ENCODE measurements around the gene ARG2.

ARG2 gene

GRCh38 chr14:67630186-67630585, 10.5 kb downstream of the ARG2 start:
- ChIA-PET POLR2A (ENCODE audit: low non-redundant PET) (no interaction called here), CTCF (interaction anchor here (1.9 kb wide), 1 partner anchor 11 kb away, joined by 6 read pairs; the partner anchor contains the start of gene ARG2)
- no peak for TF ChIP-seq CTCF (conservative IDR thresholded peaks at IDR 0.05; ENCODE audit: low read depth)
- no peak overlapping the region for H3K27ac ChIP-seq
- DNase-seq (ENCODE audit: low spot score), result no peak

- ChIA-PET POLR2A (ENCODE audit: low non-redundant PET) (no interaction called here), CTCF (interaction anchor here (1.9 kb wide), 1 partner anchor 12 kb away, joined by 6 read pairs; the partner anchor contains the start of gene ARG2)
- no peak overlapping the region for H3K27ac ChIP-seq
- no peak for DNase-seq (ENCODE audit: low spot score)
- no peak for TF ChIP-seq CTCF (conservative IDR thresholded peaks at IDR 0.05; ENCODE audit: low read depth)
These were observed 11.2 kb downstream of the ARG2 start for GRCh38 chr14:67630938-67631337.

- DNase-seq (ENCODE audit: low spot score), result no peak
- H3K27ac ChIP-seq, result no peak overlapping the region
- POLR2A ChIA-PET (ENCODE audit: low non-redundant PET), result no interaction called here
- no peak for TF ChIP-seq CTCF (conservative IDR thresholded peaks at IDR 0.05; ENCODE audit: low read depth)
- CTCF ChIA-PET, result no interaction called here
These were observed 13.9 kb downstream of the ARG2 start for GRCh38 chr14:67633451-67634147.

GRCh38 chr14:67636361-67636919, 16.7 kb downstream of the ARG2 start:
- no peak for TF ChIP-seq CTCF (conservative IDR thresholded peaks at IDR 0.05; ENCODE audit: low read depth)
- ChIA-PET CTCF (no interaction called here), POLR2A (ENCODE audit: low non-redundant PET) (no interaction called here)
- DNase-seq (ENCODE audit: low spot score), result no peak
- H3K27ac ChIP-seq, result no peak overlapping the region

- ChIA-PET CTCF (interaction anchor here (0.6 to 1.0 kb wide), 2 partner anchors 66 to 77 kb away, joined by 3 to 4 read pairs; no protein-coding TSS in a partner anchor), POLR2A (ENCODE audit: low non-redundant PET) (no interaction called here)
- no peak for TF ChIP-seq CTCF (conservative IDR thresholded peaks at IDR 0.05; ENCODE audit: low read depth)
- H3K27ac ChIP-seq, result no peak overlapping the region
- DNase-seq (ENCODE audit: low spot score), result no peak
These were observed 18.9 kb downstream of the ARG2 start for GRCh38 chr14:67638642-67639041.

GRCh38 chr14:67641480-67641879, 21.8 kb downstream of the ARG2 start:
- no peak for DNase-seq (ENCODE audit: low spot score)
- CTCF ChIA-PET, result no interaction called here
- POLR2A ChIA-PET (ENCODE audit: low non-redundant PET), result no interaction called here
- no peak overlapping the region for H3K27ac ChIP-seq
- no peak for TF ChIP-seq CTCF (conservative IDR thresholded peaks at IDR 0.05; ENCODE audit: low read depth)

Measured in RWPE1 (cell line).